ENCODE data around the gene MAPKAP1.

DNA sequence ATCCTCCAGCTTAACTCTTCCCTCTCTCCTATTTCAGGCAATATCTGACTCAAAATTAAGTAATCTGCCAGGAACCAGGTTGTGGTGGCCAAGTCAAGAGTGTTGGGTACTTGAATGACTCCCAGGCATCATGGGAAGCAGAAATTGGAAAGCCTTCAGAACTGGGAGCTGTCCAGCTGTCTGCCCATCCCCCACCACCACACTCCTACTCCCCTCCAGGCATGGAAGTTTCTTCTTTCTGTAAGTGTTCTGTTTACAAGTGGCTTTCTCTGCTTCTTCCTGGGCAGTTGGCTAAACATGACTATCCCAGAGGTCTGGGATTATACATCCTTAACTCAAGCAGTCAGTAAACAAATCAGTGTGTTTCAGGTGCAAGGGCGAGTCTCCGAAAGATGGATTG lies 25.6 kb upstream of the MAPKAP1 start:
- TF ChIP-seq, protein P1, sequence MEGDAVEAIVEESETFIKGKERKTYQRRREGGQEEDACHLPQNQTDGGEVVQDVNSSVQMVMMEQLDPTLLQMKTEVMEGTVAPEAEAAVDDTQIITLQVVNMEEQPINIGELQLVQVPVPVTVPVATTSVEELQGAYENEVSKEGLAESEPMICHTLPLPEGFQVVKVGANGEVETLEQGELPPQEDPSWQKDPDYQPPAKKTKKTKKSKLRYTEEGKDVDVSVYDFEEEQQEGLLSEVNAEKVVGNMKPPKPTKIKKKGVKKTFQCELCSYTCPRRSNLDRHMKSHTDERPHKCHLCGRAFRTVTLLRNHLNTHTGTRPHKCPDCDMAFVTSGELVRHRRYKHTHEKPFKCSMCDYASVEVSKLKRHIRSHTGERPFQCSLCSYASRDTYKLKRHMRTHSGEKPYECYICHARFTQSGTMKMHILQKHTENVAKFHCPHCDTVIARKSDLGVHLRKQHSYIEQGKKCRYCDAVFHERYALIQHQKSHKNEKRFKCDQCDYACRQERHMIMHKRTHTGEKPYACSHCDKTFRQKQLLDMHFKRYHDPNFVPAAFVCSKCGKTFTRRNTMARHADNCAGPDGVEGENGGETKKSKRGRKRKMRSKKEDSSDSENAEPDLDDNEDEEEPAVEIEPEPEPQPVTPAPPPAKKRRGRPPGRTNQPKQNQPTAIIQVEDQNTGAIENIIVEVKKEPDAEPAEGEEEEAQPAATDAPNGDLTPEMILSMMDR (IDR thresholded peaks at IDR 0.05; ENCODE audit: poor library complexity, severe bottlenecking) = no peak
- TF ChIP-seq RAD21 (conservative IDR thresholded peaks at IDR 0.05) (no peak), EP300 (conservative IDR thresholded peaks at IDR 0.05; ENCODE audit: poor library complexity, severe bottlenecking) (no peak), MXI1 (conservative IDR thresholded peaks at IDR 0.05; ENCODE audit: poor library complexity, severe bottlenecking) (no peak), POLR2AphosphoS5 (IDR thresholded peaks at IDR 0.05) (no peak), REST (IDR thresholded peaks at IDR 0.05; ENCODE audit: borderline replicate concordance) (no peak), SMC3 (conservative IDR thresholded peaks at IDR 0.05; ENCODE audit: poor library complexity) (no peak)
